NCI-H345 (cell line): ENCODE measurements around the gene ZNF30.
"Not testable (repeated sequence)": the region's sequence is repeated elsewhere in the genome, so short reads cannot be mapped to it uniquely, and the experiment has no call there.

ENCODE experiments used
- DNase-seq: peaks from one replicate; lab custom pipeline; 2025; lab: John Stamatoyannopoulos, UW

Gene ZNF30

DNA sequence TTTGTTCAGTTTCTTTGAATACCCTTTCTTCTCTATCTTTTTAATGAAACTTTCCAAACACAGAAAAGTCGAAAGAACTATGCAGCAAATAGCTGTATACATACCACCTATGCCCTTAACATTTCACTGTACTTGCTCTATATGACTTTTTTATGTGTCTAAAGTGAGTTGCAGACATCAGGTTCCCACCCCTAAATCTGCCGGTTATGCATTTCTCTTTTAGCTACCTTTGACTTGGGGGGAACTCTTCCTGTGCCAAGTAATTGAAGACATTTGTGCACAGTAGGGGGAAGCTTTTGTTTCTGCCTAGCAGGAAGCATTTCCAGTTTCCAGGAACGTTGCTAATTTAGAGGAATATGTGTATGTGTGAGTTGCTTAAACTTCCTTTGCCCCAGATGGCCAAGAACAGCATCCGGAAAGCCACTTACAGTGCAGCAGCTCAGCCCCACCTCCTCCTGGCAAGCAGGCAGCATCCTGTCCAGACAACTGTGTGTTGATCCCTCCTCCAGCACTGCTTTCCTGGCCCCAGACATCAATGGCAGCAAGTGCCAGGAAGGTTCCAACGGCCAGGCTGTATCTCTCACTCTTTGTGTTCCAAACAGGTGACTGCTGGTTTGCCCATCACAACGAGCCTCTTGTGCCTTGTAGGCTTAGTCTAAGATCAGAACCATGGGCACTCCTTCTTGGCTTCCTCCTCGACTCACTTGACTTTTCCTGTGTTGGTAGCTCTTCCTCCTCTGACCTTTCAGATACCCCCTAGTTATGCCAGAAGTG, 58.7 kb downstream of the ZNF30 start:
- no peak for DNase-seq

DNA sequence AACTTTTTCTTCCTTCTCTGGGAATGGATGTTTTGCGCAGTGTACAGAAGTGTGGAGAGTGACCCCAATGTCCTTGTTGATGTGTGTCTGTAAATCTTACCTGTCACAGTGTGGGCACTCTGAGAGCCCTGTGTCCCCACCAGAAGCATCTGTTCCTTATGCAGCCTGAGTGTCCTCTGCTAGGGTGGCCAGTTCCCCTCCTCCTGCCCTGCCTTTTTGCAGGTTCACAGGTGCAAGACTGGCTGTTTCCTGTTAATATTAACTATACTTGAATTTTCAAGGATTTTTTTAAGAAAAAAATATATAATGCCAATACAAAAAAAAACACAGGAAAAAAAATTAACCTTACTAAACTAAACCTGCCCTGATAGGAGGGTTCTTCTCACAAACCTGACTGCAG, 61.4 kb downstream of the ZNF30 start:
- DNase-seq: no peak

DNA sequence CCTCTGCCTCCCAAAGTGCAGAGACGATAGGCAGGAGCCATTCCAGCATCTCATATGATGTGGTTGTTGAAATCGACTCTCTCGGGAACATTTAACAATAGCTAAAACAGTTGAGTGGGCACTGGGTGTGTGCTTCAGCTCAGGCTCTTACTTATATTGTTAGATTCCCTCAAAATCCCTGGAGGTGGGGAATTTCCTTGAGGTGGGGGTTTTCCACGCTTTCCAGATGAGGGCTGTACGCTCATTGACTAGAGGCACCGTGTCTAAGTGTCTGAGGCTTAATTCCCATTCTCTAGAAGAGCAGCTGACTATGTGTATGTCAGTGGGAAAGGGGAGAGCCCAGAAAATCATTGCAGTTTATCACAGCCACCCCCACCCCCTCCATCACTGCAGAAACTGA, 62.6 kb downstream of the ZNF30 start:
- DNase-seq: no peak

GRCh38 chr19:34990578-34991192, 64.0 kb downstream of the ZNF30 start:
- no peak for DNase-seq

GRCh38 chr19:34991542-34992333, 65.0 kb downstream of the ZNF30 start:
- DNase-seq: no peak

- not testable (repeated sequence) for DNase-seq
These were observed 65.9 kb downstream of the ZNF30 start for GRCh38 chr19:34992582-34992981.

- no peak for DNase-seq
These were observed 67.6 kb downstream of the ZNF30 start for GRCh38 chr19:34994286-34994642.
